ENCODE data around the gene PNLIPRP2. TPM values are rescaled to one million over a fixed set of nuclear protein-coding genes. Genes with fewer than 3 reads are reported as not detected.

The PNLIPRP2 gene
- total and polyA plus RNA-seq, 8 donors = 1.3 to 11.9 (median 4.1) TPM; not detected in 3

GRCh38 chr10:116599991-116600390, 20.8 kb upstream of the PNLIPRP2 start:
- H3K27ac ChIP-seq = no peak overlapping the region
- WGBS, 5 donors = 48 to 62% (median 58%) methylated on average over 5 of the region's 5 CpGs
- DNase-seq = no peak
- H3K9me3 ChIP-seq = no peaks in the 10 kb centered on the region
- intact Hi-C loops (cut with DNase I; ENCODE audit: low total_unique reads) = no loop called here
- H3K27me3 ChIP-seq = peaks cover 0 to 24% (median 3%) of the 10 kb centered on the region in 3 donors
- no peaks in the 10 kb centered on the region for H3K4me1 ChIP-seq
- H3K36me3 ChIP-seq = no peaks in the 10 kb centered on the region
- TF ChIP-seq EP300 (IDR thresholded peaks at IDR 0.05) = no peak
- TF ChIP-seq POLR2AphosphoS5 (IDR thresholded peaks at IDR 0.05) = no peak
- no peak for TF ChIP-seq POLR2A (IDR thresholded peaks at IDR 0.05)
- no peak for TF ChIP-seq CTCF (IDR thresholded peaks at IDR 0.05)
- no peak overlapping the region for H3K4me3 ChIP-seq

GRCh38 chr10:116602648-116603400, 17.9 kb upstream of the PNLIPRP2 start:
- Histone ChIP-seq H3K4me3 (no peak overlapping the region), H3K9me3 (no peaks in the 10 kb centered on the region), H3K27me3 (peaks cover 0 to 14% (median 3%) of the 10 kb centered on the region in 3 donors), H3K36me3 (no peaks in the 10 kb centered on the region), H3K4me1 (no peaks in the 10 kb centered on the region), H3K27ac (no peak overlapping the region)
- TF ChIP-seq POLR2AphosphoS5 (IDR thresholded peaks at IDR 0.05) (no peak), CTCF (IDR thresholded peaks at IDR 0.05) (no peak), POLR2A (IDR thresholded peaks at IDR 0.05) (no peak)
- 75 to 85% (median 82%) methylated on average over 10 of the region's 10 CpGs for WGBS, 5 donors
- no peak for DNase-seq
- intact Hi-C loops (cut with DNase I; ENCODE audit: low total_unique reads) = no loop called here

DNA sequence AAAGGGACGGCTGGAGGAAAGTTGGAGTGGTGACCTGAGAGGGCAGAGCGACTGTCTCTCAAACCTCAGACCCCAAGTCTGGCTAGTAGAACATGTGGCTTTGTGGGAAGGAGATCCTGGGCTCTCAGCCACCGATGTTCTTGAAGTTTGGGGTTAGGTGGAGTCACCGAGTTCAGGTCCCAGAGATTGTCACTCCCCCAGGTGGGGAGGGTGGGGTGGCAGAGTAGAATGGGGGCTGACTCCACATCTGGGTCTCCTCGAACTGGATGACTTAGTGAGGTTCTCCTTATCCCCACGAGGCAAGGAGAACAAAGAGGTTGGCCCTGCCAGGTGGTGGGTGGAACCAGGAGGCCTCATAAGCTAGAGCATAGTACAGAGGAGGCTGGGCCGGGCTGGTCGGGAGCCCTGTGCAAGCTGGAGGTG, 14.7 kb upstream of the PNLIPRP2 start:
- TF ChIP-seq POLR2A (IDR thresholded peaks at IDR 0.05) (no peak), EP300 (IDR thresholded peaks at IDR 0.05) (no peak), CTCF (IDR thresholded peaks at IDR 0.05) (no peak), POLR2AphosphoS5 (IDR thresholded peaks at IDR 0.05) (no peak)
- no peak for DNase-seq
- Histone ChIP-seq H3K4me1 (peaks cover 0 to 14% (median 7%) of the 10 kb centered on the region in 4 donors), H3K27me3 (peaks cover 4 to 40% (median 24%) of the 10 kb centered on the region in 3 donors), H3K27ac (no peak overlapping the region), H3K9me3 (peaks cover 0 to 12% (median 6%) of the 10 kb centered on the region in 4 donors), H3K36me3 (no peaks in the 10 kb centered on the region), H3K4me3 (no peak overlapping the region)
- WGBS, 5 donors = 62 to 69% (median 64%) methylated on average over 7 to 8 of the region's 8 CpGs
- intact Hi-C loops (cut with DNase I; ENCODE audit: low total_unique reads) = no loop called here

GRCh38 chr10:116607336-116607735, 13.4 kb upstream of the PNLIPRP2 start:
- intact Hi-C loops (cut with DNase I; ENCODE audit: low total_unique reads) = no loop called here
- WGBS, 5 donors = 77 to 87% (median 82%) methylated on average over 6 of the region's 6 CpGs
- Histone ChIP-seq H3K27ac (no peak overlapping the region), H3K9me3 (peaks cover 0 to 12% (median 6%) of the 10 kb centered on the region in 4 donors), H3K36me3 (no peaks in the 10 kb centered on the region), H3K27me3 (peaks cover 4 to 46% (median 24%) of the 10 kb centered on the region in 3 donors), H3K4me3 (no peak overlapping the region), H3K4me1 (peaks cover 0 to 18% (median 7%) of the 10 kb centered on the region in 4 donors)
- no peak for DNase-seq
- TF ChIP-seq POLR2A (IDR thresholded peaks at IDR 0.05) = no peak
- TF ChIP-seq EP300 (IDR thresholded peaks at IDR 0.05) = no peak
- TF ChIP-seq POLR2AphosphoS5 (IDR thresholded peaks at IDR 0.05) = no peak
- TF ChIP-seq CTCF (IDR thresholded peaks at IDR 0.05) = no peak
